ENCODE measurements around the gene C19orf33.

- TF ChIP-seq POLR2A (IDR thresholded peaks at IDR 0.05) (no peak), CTCF (IDR thresholded peaks at IDR 0.05) (no peak)
Observed at GRCh38 chr19:38308006-38308766, 4.1 kb downstream of the C19orf33 start.
